ENCODE measurements around the gene PDXP. TPM values are rescaled to one million over a fixed set of nuclear protein-coding genes. Genes with fewer than 3 reads are reported as not detected.

Gene PDXP
- total RNA-seq, 1 donor from 2014 or later, result 21.5 TPM

DNA sequence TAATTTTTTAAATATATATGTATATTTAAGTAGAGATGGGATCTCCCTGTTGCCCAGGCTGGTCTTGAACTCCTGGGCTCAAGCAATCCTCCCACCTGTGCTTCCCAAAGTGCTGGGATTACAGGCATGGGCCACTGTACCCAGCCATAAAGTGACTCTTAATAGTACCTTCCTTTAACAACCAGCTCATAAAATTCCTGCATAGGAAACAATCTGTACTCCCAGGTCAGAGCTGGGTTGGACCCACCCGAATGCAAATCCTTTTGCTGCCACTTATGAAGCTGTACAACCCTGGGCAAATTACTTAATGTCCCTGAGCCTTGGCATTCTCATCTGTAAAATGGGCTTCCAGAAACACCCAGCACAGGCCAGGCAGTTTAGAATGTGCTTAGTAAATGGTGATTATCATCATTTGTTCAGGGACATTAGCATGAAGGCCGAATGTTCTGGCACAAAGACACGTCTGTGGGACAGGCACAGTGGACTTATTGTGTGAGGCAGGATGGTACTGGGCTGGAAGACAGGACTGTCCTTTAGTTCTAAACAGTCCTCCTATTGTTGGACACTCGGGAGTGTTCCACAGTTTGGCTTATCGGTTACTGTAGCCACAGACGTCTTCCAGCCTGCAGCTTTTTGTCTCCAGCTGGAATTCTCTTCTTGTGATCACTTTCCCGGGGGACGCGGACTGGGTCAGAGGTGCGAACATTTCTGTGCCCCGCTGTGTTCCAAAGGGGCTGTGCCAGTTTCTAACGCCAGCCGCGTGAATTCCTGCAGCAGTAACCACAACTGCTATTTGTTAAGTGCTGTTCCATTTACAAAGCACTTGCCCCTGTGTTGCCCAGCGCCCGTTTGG, 6.0 kb downstream of the PDXP start:
- no peak for ATAC-seq
- intact Hi-C loops (cut with micrococcal nuclease), result no loop called here
- DNase-seq, result no peak

DNA sequence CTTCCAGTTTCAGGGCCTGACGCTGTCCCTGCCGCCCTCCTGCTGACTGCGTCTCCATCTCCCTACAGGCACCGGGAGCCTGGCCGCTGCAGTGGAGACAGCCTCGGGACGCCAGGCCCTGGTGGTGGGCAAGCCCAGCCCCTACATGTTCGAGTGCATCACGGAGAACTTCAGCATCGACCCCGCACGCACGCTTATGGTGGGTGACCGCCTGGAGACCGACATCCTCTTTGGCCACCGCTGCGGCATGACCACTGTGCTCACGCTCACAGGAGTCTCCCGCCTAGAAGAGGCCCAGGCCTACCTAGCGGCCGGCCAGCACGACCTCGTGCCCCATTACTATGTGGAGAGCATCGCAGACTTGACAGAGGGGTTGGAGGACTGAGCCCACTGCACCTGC, 7.0 kb downstream of the PDXP start:
- intact Hi-C loops (cut with micrococcal nuclease), result no loop called here
- DNase-seq (no peak), ATAC-seq (no peak)

DNA sequence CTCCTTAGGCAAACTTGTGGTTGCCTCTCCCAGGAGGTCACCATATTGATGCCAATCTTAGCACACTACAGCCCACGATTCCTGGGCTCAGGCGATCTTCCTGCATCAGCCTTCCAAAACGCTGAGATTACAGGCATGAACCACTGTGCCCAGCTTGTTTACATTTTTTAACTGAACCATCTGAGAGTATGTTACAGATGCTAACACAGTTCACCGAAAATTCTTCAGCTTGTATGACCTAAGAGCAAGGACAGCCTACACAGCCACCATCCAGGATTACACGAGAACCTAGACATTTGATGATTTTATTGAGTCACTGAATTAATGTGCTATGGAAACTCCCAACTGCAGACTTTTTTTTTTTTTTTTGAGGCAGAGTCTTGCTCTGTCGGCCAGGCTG, 11.1 kb downstream of the PDXP start:
- ATAC-seq, result no peak
- DNase-seq, result no peak
- intact Hi-C loops (cut with micrococcal nuclease), result no loop called here

DNA sequence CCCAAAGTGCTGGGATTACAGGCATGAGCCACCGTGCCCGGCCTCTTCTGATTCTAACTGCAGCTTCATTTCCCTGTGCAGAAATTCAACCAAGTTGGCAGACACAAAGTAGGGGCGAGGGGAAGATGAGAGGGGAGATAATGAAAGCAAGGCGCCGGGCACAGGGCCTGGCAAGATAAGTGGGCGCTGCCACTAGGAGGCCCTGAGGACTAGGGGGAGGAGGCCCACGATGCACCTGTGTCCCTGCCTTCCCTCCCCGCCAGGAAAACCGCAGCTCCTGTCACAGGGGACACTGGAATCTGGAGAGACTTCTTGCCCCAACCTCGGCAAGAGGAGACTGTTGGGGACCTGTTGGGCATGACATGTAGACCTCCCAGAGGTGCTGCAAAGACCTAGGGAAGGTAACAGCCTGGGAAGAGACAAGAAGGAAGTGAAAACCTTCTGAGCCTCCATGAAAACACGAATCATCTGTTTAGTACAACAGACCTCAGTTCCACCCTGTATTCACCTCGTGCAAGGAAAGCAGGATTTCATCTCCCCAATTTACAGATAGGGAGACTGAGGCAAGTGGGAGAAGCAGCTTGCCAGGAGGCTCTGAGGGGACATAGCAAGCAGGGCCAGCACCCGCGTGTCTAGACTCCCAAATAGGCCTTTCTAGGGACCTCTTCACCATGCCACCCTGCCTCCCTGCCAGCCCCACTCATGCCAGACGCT, 13.8 kb downstream of the PDXP start:
- no peak for ATAC-seq
- intact Hi-C loops (cut with micrococcal nuclease), result no loop called here
- no peak for DNase-seq

DNA sequence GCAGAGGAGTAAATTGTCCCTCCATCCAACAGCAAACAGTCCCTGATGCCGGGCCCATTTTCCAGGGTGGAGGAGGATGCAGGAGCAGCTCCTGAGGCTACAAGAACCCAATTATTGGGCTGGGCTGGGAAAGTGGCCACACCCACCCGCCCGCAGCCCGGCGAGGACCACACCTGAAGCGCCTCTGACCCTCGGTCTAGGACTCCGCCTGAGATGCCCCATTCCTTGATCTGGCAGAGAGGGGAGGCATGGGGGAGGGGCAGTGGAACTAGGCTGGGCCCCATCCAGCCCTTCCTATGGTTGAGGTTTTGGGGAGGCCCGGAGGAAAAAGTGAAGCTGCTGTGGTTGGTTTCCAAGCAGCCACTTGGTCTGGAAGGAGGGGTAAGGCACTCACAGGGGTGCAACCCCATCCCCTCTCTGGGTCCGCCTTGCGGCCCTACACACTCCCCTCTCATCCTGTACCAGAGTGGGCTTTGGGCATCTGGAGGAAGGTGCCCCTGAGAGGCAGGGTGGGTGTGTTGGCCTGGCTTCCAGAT, 14.5 kb downstream of the PDXP start:
- ATAC-seq, result no peak
- no peak for DNase-seq
- intact Hi-C loops (cut with micrococcal nuclease), result no loop called here

DNA sequence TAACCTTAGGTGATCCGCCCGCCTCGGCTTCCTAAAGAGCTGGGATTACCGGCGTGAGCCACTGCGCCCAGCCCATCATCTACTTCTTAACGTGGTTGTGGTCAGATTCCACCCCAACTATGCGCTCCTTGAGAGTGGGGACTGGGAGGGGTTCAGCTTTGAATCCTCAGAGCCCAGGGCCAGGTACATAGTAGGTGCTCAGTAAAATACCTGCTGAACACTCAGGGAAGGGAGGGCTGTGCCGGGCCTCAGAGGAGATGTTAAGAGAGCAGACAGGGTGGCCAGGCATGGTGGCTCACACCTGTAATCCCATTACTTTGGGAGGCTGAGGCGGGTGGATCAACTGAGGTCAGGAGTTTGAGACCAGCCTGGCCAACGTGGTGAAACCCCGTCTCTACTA, 15.7 kb downstream of the PDXP start:
- intact Hi-C loops (cut with micrococcal nuclease), result no loop called here
- DNase-seq (no peak), ATAC-seq (no peak)

DNA sequence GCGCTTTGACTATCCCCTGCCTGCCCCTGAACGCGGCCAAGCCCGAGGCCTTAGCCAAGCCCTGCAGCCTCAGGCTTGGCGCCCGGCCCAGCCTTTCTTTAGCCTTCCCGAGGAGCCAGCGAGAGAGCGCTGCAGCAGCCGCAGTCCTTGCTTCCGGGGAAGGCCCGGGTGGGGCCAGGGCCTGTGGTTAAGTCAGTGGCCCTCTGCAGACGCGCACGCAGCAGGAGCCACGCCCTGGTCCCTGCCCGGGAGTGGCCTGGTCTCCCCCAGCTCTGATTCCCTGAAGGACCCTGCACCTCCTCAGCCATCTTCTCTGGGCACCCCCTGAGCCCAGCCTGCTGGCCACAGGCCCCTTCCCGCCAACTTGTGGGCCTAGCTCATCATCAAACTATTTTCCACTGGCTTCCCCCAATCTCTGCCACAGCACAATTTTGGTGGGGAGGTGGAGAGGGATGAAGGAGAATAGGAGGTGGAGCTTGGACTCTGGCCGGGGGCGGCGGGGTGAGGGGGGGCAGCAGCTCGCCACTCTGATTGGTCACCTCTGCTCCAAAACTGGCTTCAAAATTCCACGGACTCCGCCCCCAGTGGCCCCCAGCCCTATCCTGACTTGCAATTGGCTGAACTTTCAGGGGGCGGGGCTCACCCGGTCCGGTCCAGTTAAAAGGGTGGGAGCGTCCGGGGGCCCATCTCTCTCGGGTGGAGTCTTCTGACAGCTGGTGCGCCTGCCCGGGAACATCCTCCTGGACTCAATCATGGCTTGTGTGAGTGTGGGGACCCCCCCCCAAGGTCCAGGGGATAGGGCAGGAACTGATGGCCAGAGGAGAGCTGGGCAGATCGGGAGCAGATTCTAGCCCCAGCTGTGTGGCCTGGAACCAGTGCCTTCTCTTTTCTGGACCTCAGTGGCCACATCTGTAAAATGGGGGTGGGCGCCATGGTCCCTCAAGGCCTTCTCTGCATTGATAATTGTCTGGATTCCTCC, 16.7 kb downstream of the PDXP start, which contains the start of gene LGALS1:
TSS of gene LGALS1 (plus strand) at position 686 of the 979 bp plus-strand sequence. CDS start at position 753, 67 bp downstream.
- DNase-seq (peak; percentile 99), ATAC-seq (peak; percentile 89)
- intact Hi-C loops (cut with micrococcal nuclease), result no loop called here

DNA sequence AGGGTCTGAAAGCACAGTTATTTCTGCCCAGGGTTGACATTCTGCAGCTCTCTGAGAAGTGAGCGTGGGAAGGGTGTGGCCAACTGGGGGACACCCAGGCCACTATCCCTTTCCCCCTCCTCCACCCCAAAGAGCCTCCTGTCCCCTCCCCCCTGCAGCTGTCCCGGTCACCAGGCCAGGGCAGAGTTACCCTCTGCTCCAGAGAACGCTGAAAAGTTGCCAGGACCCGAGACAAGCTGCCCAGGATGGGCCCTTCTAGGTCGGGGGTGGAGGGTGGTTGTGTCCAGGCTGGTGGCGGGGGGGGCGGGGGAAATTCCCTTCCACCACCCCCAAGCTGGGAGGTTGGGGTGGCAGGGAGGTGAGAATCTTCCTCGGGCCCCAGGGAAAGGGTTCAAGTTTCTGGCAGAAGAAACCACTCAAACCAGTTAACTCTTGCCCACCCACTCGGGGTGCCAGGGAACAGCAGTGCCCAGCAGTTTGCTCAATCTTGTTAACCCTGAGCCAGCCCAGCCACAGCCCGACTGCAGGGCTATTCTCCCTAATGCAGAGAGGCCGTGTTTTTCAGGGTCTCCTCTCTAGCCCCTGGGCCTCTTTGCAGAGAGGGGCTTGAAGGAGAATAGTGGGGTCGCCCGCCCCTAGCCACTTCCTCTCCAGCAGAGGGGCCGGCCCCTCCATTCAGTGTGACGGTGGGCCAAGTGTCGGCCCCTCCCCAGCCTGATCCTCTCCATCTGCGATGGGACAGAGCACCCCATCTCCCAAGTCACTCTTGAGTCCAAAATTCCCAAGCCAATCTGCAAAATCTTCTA, 17.6 kb downstream of the PDXP start:
- DNase-seq, result peak; percentile 77

DNA sequence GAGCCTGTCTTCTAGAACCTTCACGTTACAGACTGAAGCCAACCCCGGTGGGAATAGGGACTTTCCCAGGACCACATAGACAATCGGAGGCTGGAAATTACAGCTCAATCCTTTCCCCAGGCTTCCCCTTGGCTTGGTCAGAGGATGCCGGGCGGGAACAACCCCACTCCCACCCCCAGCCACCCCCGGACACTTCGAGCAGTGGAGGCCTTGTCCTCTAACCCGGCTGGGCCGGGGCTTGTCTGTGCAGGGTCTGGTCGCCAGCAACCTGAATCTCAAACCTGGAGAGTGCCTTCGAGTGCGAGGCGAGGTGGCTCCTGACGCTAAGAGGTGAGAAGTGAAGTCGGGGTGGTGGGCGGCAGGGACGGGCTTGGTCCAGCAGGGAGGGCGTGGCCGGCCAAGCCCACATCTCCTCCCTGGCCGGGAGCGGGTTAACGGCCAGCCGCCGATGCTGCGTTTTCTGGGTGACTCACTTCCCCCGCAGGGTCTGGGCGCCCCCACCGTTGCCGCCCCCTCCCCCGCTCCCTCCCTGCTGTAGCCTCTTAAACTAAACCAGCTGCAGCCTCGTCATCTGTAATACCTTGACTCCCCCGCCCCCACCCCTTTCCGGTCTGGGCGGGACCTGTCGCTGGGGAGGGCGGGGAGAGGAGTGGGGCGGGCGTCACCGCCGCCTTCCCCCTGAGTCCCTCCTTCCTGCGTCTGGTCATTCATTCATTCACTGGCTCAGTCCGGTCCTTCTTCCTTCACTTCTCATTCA, 18.4 kb downstream of the PDXP start:
- DNase-seq (peak; percentile 86), ATAC-seq (peak; percentile 25)
- intact Hi-C loops (cut with micrococcal nuclease), result no loop called here

More for the DNA sequence above, 17.6 kb downstream of the PDXP start:
- peak; percentile 51 for ATAC-seq
- intact Hi-C loops (cut with micrococcal nuclease), result no loop called here

DNA sequence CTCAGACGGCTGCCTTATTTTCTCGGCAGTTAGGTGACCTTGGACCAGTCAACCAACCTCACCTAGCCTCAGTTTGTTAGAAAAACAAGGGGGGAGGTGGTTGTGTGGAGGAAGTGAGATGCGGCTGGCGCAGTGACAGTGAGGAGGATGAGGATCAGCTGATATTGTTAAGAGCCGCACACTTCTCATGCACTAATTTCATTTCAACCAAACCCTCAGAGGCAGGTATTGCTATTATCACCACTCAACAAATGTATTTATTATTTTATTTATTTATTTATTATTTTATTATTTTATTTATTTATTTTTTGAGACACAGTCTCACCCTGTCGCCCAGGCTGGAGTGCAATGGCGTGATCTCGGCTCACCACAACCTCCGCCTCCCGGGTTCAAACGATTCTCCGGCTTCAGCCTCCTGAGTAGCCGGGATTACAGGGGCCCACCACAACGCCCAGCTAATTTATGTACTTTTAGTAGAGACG, 19.0 kb downstream of the PDXP start:
- intact Hi-C loops (cut with micrococcal nuclease), result no loop called here
- ATAC-seq (no peak), DNase-seq (no peak)

DNA sequence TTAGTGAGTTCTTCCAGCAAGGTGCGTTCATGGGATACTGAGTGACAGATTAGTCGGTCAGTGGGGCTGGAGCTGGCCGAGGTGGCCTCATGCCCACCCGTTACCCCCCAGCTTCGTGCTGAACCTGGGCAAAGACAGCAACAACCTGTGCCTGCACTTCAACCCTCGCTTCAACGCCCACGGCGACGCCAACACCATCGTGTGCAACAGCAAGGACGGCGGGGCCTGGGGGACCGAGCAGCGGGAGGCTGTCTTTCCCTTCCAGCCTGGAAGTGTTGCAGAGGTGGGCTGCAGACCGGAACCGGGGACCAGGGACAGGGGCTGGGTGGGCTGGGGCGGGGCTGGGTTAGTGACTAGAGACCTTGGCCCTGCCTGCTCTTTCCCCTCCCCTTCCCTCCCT, 19.8 kb downstream of the PDXP start:
- intact Hi-C loops (cut with micrococcal nuclease), result no loop called here
- ATAC-seq (no peak), DNase-seq (no peak)

DNA sequence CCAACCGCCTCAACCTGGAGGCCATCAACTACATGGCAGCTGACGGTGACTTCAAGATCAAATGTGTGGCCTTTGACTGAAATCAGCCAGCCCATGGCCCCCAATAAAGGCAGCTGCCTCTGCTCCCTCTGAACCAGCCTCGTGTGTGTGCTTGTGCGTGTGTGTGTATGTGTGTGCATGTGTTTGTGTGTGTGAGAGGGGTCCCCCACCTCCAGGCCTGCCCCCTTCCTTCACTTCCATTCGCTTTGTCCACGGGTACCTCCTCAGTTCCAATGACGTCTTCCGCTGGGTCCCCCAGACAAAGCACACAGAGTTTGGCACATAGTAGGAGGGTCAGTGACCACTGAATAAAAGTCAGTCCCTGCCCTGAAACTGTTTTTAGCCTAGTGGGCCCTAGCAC, 21.1 kb downstream of the PDXP start:
- intact Hi-C loops (cut with micrococcal nuclease), result loop anchor here (10.0 kb wide), 1 partner anchor 115 kb away; no protein-coding TSS in a partner anchor
- ATAC-seq (no peak), DNase-seq (no peak)

DNA sequence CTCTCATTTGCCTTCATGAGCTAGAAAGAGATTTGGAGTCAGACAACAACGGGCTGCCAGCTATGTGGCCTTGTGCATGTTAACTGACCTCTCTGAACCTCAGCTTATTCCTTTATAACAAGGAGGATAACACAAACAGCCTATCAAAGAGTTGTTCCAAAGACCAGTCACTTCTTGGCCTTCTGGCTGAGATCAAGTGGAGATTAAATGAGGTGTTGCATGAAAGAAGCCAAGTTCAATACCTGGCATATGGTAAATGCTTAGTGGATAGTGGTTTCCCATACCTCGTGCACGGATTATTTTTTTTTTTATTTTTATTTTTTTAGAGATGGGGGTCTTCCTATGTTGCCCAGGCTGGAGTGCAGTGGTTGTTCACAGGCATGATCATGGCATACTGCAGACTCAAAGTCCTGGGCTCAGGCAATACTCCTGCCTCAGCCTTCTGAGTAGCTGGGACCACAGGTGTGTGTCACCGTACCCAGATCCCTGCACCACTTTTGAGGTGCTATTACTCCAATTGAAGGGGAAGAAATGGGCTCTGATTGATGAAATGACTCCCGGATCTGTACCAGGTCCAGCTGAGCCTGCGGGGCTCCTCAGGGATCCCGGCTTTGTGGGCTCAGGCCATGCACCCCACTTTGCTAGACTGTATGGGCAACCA, 21.8 kb downstream of the PDXP start:
- intact Hi-C loops (cut with micrococcal nuclease), result loop anchor here (10.0 kb wide), 1 partner anchor 114 kb away; no protein-coding TSS in a partner anchor
- DNase-seq (no peak), ATAC-seq (no peak)

DNA sequence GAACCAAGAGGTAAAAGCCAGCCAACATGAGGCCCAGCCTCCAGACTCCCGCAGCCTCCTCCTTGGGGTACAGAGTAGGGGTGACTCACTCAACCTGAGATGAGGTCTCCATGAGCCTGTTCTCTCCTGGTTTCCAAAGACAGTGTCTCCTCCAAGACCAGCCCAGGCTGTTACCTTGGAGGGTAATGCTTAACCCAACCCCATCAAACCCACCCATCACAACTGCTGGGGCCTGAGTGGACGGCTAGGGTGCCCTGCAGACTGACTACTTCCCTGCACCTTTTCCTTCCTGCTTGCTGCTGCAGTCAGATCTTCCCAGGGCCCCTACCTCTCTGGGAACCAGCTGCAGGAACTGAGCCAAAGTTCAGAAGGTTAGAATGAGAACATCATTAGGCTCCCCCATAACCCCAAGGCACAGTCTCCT, 22.5 kb downstream of the PDXP start:
- intact Hi-C loops (cut with micrococcal nuclease), result loop anchor here (10.0 kb wide), 1 partner anchor 114 kb away; no protein-coding TSS in a partner anchor

DNA sequence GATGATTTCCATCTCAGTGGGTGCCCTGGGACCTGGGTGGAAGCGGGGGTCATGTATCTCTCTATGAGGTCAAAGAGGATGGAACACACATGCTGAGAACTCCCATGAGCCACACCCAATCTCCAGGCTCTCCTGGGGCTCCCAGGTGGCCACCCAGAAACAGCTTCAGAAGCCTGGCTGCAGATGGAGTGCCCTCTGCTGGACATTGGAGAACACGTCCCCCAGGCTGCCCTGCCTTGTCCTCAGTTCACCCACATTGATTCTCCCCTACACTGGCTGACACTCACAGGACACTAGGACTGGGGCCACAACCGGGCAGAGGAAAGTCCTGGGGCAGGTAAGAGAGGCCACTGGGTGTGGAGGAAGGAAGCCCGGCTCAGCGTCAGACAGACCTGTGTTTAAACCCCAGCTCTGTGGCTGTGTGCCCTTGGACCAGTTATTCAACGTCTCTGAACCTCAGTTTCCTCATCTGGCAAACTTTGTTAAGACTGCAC, 23.1 kb downstream of the PDXP start:
- intact Hi-C loops (cut with micrococcal nuclease), result loop anchor here (10.0 kb wide), 1 partner anchor 113 kb away; no protein-coding TSS in a partner anchor
- ATAC-seq (peak; percentile 41), DNase-seq (peak; percentile 73)

More for the DNA sequence above, 22.5 kb downstream of the PDXP start:
- ATAC-seq (no peak), DNase-seq (no peak)
